Tibial artery (tissue), 4 donors: ENCODE results near the gene RNASE13.

Experiments
- DNase-seq, 2 donors: peaks; one replicate each; pipeline ENCODE4 v3.0.0-alpha.2; 2019
- H3K27ac ChIP-seq, 2 donors: fragments of 200-600 bp; sonication (generic) in 1 of 2; 1 replicate in 1 of 2; 2 replicates in 1 of 2; pipeline ENCODE4 v1.5.1; 2018 to 2019; ENCODE audit warnings: mild to moderate bottlenecking in 1 of 2
- H3K27me3 ChIP-seq, 2 donors: fragments of 200-600 bp; sonication (generic) in 1 of 2; one replicate each; pipeline versions ENCODE4 v1.5.1 to v1.6.0; 2016 to 2019
- H3K36me3 ChIP-seq, 3 donors: fragments of 200-600 bp; sonication (generic) in 2 of 3; one replicate each; pipeline ENCODE4 v1.5.1; 2016 to 2019; ENCODE audit warnings: mild to moderate bottlenecking in 2 of 3
- H3K4me1 ChIP-seq, 4 donors: fragments of 200-600 bp; sonication (generic) in 2 of 4; 1 replicate in 3 of 4; 2 replicates in 1 of 4; pipeline ENCODE4 v1.5.1; 2016 to 2019
- H3K4me3 ChIP-seq, 2 donors: fragments of 200-600 bp; sonication (generic) in 1 of 2; 1 replicate in 1 of 2; 2 replicates in 1 of 2; pipeline ENCODE4 v1.5.1; 2018 to 2019; ENCODE audit warnings: mild to moderate bottlenecking in 2 of 2
- H3K9me3 ChIP-seq, 3 donors: fragments of 200-600 bp; sonication (generic) in 1 of 3; one replicate each; pipeline ENCODE4 v1.5.1; 2016 to 2019
- intact Hi-C: fragments of 100-400 bp; cut with DNase I; formaldehyde crosslinking; loops from one replicate; pipeline ENCODE4 v1.15.0; 2023; ENCODE audit warnings: low total_unique reads
- TF ChIP-seq, protein P1 (sequence below), 2 experiments: fragments of 200-600 bp in 1 of 2; fragments of 450-650 bp in 1 of 2; IDR thresholded peaks; one replicate each; pipeline ENCODE4 v1.5.1; 2017 to 2019; ENCODE audit warnings: antibody characterized with exemption in 2 of 2, mild to moderate bottlenecking in 1 of 2, moderate library complexity in 1 of 2

The RNASE13 gene

DNA sequence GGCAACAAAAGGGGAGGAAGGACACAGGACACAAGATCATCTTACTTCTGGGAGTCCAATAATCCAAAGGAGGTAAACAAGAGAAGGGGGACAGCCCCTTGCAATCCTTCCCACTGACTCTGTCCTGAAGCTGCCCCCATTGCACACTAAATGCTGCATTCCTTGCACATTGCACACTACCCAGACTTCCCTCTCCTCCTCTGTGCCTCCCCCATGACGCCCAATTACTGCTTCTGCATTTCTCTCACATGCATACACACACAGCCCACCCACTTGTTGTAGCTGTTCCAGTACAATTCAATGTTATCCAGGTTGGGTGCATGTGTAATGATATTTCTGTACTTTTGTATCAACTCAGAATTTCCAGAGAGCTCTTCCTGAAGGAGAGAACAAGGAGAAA is 15.2 kb downstream of the RNASE13 start:
- TF ChIP-seq, protein P1, sequence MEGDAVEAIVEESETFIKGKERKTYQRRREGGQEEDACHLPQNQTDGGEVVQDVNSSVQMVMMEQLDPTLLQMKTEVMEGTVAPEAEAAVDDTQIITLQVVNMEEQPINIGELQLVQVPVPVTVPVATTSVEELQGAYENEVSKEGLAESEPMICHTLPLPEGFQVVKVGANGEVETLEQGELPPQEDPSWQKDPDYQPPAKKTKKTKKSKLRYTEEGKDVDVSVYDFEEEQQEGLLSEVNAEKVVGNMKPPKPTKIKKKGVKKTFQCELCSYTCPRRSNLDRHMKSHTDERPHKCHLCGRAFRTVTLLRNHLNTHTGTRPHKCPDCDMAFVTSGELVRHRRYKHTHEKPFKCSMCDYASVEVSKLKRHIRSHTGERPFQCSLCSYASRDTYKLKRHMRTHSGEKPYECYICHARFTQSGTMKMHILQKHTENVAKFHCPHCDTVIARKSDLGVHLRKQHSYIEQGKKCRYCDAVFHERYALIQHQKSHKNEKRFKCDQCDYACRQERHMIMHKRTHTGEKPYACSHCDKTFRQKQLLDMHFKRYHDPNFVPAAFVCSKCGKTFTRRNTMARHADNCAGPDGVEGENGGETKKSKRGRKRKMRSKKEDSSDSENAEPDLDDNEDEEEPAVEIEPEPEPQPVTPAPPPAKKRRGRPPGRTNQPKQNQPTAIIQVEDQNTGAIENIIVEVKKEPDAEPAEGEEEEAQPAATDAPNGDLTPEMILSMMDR (IDR thresholded peaks at IDR 0.05): no peak
- no peak overlapping the region for H3K4me3 ChIP-seq
- H3K4me1 ChIP-seq: peaks cover 0 to 32% (median 15%) of the 10 kb centered on the region in 4 donors
- H3K9me3 ChIP-seq: no peaks in the 10 kb centered on the region
- H3K36me3 ChIP-seq: peaks cover 29 to 63% (median 47%) of the 10 kb centered on the region in 3 donors
- intact Hi-C loops: no loop called here
- no peak overlapping the region for H3K27ac ChIP-seq
- H3K27me3 ChIP-seq: no peaks in the 10 kb centered on the region
- no peak for DNase-seq

DNA sequence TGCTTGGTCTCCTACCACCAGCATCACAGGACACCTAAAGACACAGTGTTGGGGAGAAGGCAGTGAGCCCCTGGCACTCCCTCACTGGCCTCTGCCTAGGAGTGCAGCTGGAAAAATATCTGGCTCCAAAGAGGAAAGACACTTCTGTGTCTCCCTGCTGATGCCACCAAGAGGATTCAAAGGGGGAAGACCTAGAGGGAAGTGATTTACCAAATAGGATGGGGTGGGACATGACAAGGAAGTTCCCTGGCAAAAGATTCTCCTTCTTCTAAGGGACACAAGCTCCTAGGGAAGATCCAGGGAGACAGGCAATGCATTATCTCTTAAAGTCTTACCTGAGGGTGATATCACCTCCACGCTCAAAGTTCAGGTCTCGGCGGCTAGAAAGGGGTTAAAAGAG is 15.8 kb downstream of the RNASE13 start:
- H3K4me3 ChIP-seq: no peak overlapping the region
- no peak overlapping the region for H3K27ac ChIP-seq
- peaks cover 0 to 27% (median 12%) of the 10 kb centered on the region in 4 donors for H3K4me1 ChIP-seq
- DNase-seq: no peak
- H3K27me3 ChIP-seq: no peaks in the 10 kb centered on the region
- no peaks in the 10 kb centered on the region for H3K9me3 ChIP-seq
- TF ChIP-seq, protein P1 (IDR thresholded peaks at IDR 0.05): no peak
- intact Hi-C loops: no loop called here
- peaks cover 29 to 63% (median 47%) of the 10 kb centered on the region in 3 donors for H3K36me3 ChIP-seq

DNA sequence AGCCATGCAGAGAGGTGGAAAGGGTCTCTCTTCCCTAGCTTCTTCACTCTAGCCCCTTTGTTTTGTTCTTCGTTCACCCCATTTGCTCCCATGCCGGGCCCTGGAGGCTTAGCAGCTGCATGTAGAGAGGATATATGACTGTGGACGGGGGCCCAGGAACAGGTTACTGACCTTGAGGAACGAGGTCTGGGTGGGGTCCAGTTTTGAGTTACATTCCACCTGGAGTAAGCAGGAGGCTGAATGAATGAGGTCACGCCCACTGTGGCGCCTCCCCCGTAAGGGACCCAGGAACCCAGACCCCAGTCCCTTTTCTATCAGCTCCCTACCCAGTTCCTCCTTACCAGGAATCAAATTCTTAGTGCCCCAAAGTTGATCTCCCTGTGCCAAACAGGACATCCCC is 16.3 kb downstream of the RNASE13 start:
- no peak overlapping the region for H3K27ac ChIP-seq
- no peak overlapping the region for H3K4me3 ChIP-seq
- peaks cover 29 to 63% (median 47%) of the 10 kb centered on the region in 3 donors for H3K36me3 ChIP-seq
- DNase-seq: no peak
- intact Hi-C loops: no loop called here
- H3K9me3 ChIP-seq: no peaks in the 10 kb centered on the region
- peaks cover 0 to 22% (median 7%) of the 10 kb centered on the region in 4 donors for H3K4me1 ChIP-seq
- TF ChIP-seq, protein P1 (IDR thresholded peaks at IDR 0.05): no peak
- H3K27me3 ChIP-seq: no peaks in the 10 kb centered on the region

DNA sequence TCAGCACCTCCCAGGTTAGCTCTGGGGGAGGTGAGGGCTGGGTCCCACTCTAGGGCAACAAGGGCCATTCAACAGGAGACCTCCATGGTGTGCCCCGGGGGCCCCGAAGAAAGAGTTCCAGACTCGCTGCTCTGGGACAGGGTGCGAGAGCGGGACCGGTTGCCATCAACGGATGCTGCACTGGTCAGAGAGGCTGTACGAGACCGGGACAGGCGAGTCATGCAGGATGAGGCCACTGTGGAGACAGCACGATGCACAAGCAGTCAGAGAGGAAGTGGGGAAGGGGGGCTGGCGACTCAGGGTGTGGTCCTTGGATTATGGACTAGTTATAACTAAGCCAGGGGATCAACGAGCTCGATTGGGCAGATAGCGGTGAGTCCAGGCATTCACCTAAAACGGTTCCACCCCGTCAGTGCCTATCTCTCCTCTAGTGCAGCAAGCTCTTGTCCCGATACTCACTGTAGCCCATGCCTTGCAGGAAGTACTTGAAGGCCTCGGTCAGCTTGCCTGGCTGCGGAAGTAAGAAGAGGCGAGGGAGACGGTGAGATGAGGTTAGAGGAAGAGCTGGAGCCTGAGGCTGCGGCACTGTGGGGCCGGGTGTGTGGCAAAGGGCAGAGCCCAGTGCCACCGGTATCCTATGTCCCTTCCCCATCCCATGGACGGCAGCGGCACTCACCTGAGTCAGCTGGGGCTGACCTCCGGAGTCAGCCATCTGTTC is 16.9 kb downstream of the RNASE13 start:
- Histone ChIP-seq H3K9me3 (no peaks in the 10 kb centered on the region), H3K36me3 (peaks cover 29 to 63% (median 47%) of the 10 kb centered on the region in 3 donors), H3K27me3 (no peaks in the 10 kb centered on the region), H3K4me3 (no peak overlapping the region), H3K27ac (no peak overlapping the region), H3K4me1 (peaks cover 0 to 16% (median 1%) of the 10 kb centered on the region in 4 donors)
- TF ChIP-seq, protein P1 (IDR thresholded peaks at IDR 0.05): no peak
- no peak for DNase-seq
- intact Hi-C loops: no loop called here

DNA sequence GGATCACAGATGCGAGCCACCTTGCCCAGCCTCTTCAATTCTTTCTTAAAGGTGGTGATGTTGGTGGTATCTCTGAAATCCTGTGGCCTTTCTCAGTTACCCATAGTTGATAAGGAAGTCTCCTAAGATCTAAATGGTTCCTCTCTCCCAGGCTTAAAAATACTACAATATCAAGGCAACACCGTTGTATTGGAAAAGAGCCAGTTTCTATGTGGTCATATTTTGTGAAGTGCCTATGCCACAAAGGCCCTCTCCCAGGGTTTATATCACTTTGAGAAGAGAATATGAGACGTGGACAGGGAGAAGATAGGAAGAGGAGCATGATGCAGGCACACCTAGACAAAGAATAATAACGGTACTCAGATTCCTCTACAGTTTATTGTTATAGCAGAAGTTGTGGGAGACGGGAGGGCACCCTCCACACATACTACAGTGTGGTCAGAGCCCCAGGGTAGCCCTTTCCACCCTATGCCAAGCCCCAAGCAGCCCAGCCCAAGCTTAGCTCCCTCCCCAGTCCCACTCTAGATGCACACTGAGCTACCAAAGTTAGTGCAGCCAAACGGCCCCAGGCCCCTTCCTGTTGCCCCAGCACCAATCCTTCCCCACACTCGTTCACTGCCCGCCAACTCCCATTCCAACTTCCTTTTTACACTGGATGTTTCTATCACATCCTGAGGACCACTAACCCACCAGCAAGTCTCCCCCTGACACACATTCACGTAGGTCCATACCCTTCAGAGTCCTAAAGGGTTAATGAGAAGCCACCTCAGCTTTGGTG is 18.0 kb downstream of the RNASE13 start:
- no peaks in the 10 kb centered on the region for H3K27me3 ChIP-seq
- H3K27ac ChIP-seq: no peak overlapping the region
- peaks cover 22 to 54% (median 44%) of the 10 kb centered on the region in 3 donors for H3K36me3 ChIP-seq
- no peak overlapping the region for H3K4me3 ChIP-seq
- peaks cover 0 to 6% (median 0%) of the 10 kb centered on the region in 4 donors for H3K4me1 ChIP-seq
- intact Hi-C loops: no loop called here
- DNase-seq: no peak
- H3K9me3 ChIP-seq: no peaks in the 10 kb centered on the region
- TF ChIP-seq, protein P1 (IDR thresholded peaks at IDR 0.05): no peak
